B cell (primary cell): ENCODE results near the gene DNAAF8. TPM values are rescaled to one million over a fixed set of nuclear protein-coding genes. Genes with fewer than 3 reads are reported as not detected.

Source experiments
- ATAC-seq: fragments of 200-7000 bp; cut with Tn5 transposase; one replicate; pipeline ENCODE4 v1.10.0; 2021; ENCODE audit warnings: low read depth, mild to moderate bottlenecking, moderate number of reproducible peaks, moderate library complexity
- CTCF ChIA-PET: fragments of 350-600 bp; sonication (Branson Sonifier 250); formaldehyde crosslinking; loops from one replicate; lab custom pipeline; 2021; ENCODE audit warnings: antibody characterized with exemption, inconsistent platforms; lab: Charles Lee
- POLR2A ChIA-PET: fragments of 350-600 bp; sonication (Branson Sonifier 250); formaldehyde crosslinking; loops from one replicate; lab custom pipeline; 2021; ENCODE audit warnings: antibody characterized with exemption; lab: Charles Lee
- DNase-seq: peaks from one replicate; pipeline ENCODE4 v3.0.0; 2013
- H2AFZ ChIP-seq: 2 replicates; pipeline ENCODE4 v1.6.1; 2012; ENCODE audit warnings: mild to moderate bottlenecking, low read depth, low read length; ENCODE audit not compliant: insufficient read depth, poor library complexity, severe bottlenecking
- H3K27ac ChIP-seq, 2 donors: 1 replicate in 1 of 2; 2 replicates in 1 of 2; pipeline ENCODE4 v1.5.1; 2012 to 2013; ENCODE audit warnings: low read length in 2 of 2, mild to moderate bottlenecking in 2 of 2, moderate library complexity in 1 of 2
- H3K27me3 ChIP-seq, 4 experiments: fragments of 200-600 bp in 1 of 4; sonication (generic) in 1 of 4; replicated peaks in 1 of 4; 1 replicate in 2 of 4; 2 replicates in 2 of 4; pipeline versions ENCODE4 v1.6.1 to v1.7.0; 2013 to 2016; ENCODE audit warnings: low read length in 3 of 4, mild to moderate bottlenecking in 2 of 4, mixed read lengths in 1 of 4, moderate library complexity in 1 of 4; ENCODE audit not compliant: insufficient read depth in 4 of 4, control insufficient read depth in 3 of 4; ENCODE audit errors: control extremely low read depth in 1 of 4
- H3K36me3 ChIP-seq, 2 experiments: replicated peaks in 1 of 2; 1 replicate in 1 of 2; 2 replicates in 1 of 2; pipeline versions ENCODE4 v1.6.1 to v1.7.1; 2013; ENCODE audit warnings: low read length in 1 of 2; ENCODE audit not compliant: insufficient read depth in 2 of 2, control insufficient read depth in 1 of 2; ENCODE audit errors: control extremely low read depth in 1 of 2, extremely low read depth in 1 of 2
- H3K4me1 ChIP-seq, 2 donors: fragments of 200-600 bp in 1 of 2; sonication (generic) in 1 of 2; 1 replicate in 1 of 2; 2 replicates in 1 of 2; pipeline versions ENCODE4 v1.5.1 to v1.6.1; 2013 to 2017; ENCODE audit warnings: low read length in 2 of 2; ENCODE audit not compliant: control insufficient read depth in 2 of 2, insufficient read depth in 2 of 2
- H3K4me2 ChIP-seq: replicated peaks from 2 replicates; pipeline ENCODE3; 2012; ENCODE audit warnings: mild to moderate bottlenecking, low read depth, low read length; ENCODE audit not compliant: poor library complexity, severe bottlenecking
- H3K4me3 ChIP-seq, 5 experiments: fragments of 200-600 bp in 1 of 5; sonication (generic) in 1 of 5; 1 replicate in 3 of 5; 2 replicates in 2 of 5; pipeline versions ENCODE4 v1.5.1 to v1.7.0; 2011 to 2016; ENCODE audit warnings: low read length in 4 of 5, mild to moderate bottlenecking in 4 of 5, low read depth in 2 of 5, control low read depth in 1 of 5, moderate library complexity in 1 of 5; ENCODE audit not compliant: insufficient read depth in 1 of 5; ENCODE audit errors: control extremely low read depth in 1 of 5, extremely low read depth in 1 of 5
- H3K79me2 ChIP-seq: fragments of 200-600 bp; sonication (generic); one replicate; pipeline ENCODE4 v1.6.0; 2016; ENCODE audit warnings: low read length; ENCODE audit not compliant: control insufficient read depth, insufficient read depth
- H3K9ac ChIP-seq: fragments of 200-600 bp; sonication (generic); 2 replicates; pipeline ENCODE4 v1.6.1; 2017; ENCODE audit warnings: mild to moderate bottlenecking, low read length, moderate library complexity
- H3K9me3 ChIP-seq, 3 donors: one replicate each; pipeline versions ENCODE4 v1.6.1 to v1.7.1; 2013; ENCODE audit warnings: low read length in 2 of 3; ENCODE audit not compliant: control insufficient read depth in 2 of 3, insufficient read depth in 1 of 3; ENCODE audit errors: control extremely low read depth in 1 of 3
- H4K20me1 ChIP-seq: 2 replicates; pipeline ENCODE4 v1.6.0; 2012; ENCODE audit warnings: mild to moderate bottlenecking, low read length; ENCODE audit not compliant: insufficient read depth, control insufficient read depth, poor library complexity, severe bottlenecking
- H3K27ac Mint-ChIP-seq: one replicate; pipeline ENCODE4 v1.8.0; 2021; ENCODE audit warnings: mixed read lengths
- H3K27me3 Mint-ChIP-seq: one replicate; pipeline ENCODE4 v1.8.0; 2021; ENCODE audit warnings: mixed read lengths
- H3K4me1 Mint-ChIP-seq: one replicate; pipeline ENCODE4 v1.8.0; 2021; ENCODE audit warnings: mixed read lengths
- H3K4me3 Mint-ChIP-seq: one replicate; pipeline ENCODE4 v1.8.0; 2021; ENCODE audit warnings: mixed read lengths
- H3K9me3 Mint-ChIP-seq: one replicate; pipeline ENCODE4 v1.8.0; 2022; ENCODE audit warnings: mixed read lengths; ENCODE audit not compliant: insufficient read depth
- EZH2 ChIP-seq: IDR thresholded peaks from 2 replicates; pipeline ENCODE4 v1.6.1; 2012; ENCODE audit warnings: borderline replicate concordance, low read depth, mild to moderate bottlenecking, moderate library complexity, low read length; ENCODE audit not compliant: insufficient read depth, poor library complexity, severe bottlenecking
- WGBS: methylation state at CpG from one replicate; pipeline ENCODE4 v1.1.5; 2013; ENCODE audit warnings: missing lambda C conversion rate; ENCODE audit not compliant: insufficient coverage; 5-methylcytosine and 5-hydroxymethylcytosine counted together
- intact Hi-C: fragments of 100-400 bp; cut with micrococcal nuclease; formaldehyde crosslinking; loops from one replicate; pipeline ENCODE4 v1.10.0; 2022
- polyA plus RNA-seq: library from polyadenylated mRNA; depleted of rRNA; stranded (reverse); fragments of >200 nt; gene quantifications from 2 replicates; pipeline ENCODE4 v1.2.3, GENCODE V29; 2012
- total RNA-seq, 2 donors: library from RNA; stranded (reverse); fragments of 120-200 nt in 1 of 2; gene quantifications; 1 replicate in 1 of 2; 2 replicates in 1 of 2; pipeline versions ENCODE4 v1.2.3 to v1.2.4, GENCODE V29; 2013 to 2022
- TF ChIP-seq, protein P1 (sequence below): fragments of 200-600 bp; IDR thresholded peaks from one replicate; pipeline ENCODE4 v1.8.0; 2022; ENCODE audit warnings: antibody characterized with exemption, mild to moderate bottlenecking

Gene DNAAF8
- total and polyA plus RNA-seq, 2 donors (not counting 1 experiment from before 2014, with no cell fraction given), result 0.09 to 0.44 TPM

- no peak overlapping the region for H3K27ac ChIP-seq
- DNase-seq, result no peak
- no peaks in the 10 kb centered on the region for H3K9me3 ChIP-seq
- intact Hi-C loops, result no loop called here
- TF ChIP-seq EZH2, result no peak
- TF ChIP-seq, protein P1, sequence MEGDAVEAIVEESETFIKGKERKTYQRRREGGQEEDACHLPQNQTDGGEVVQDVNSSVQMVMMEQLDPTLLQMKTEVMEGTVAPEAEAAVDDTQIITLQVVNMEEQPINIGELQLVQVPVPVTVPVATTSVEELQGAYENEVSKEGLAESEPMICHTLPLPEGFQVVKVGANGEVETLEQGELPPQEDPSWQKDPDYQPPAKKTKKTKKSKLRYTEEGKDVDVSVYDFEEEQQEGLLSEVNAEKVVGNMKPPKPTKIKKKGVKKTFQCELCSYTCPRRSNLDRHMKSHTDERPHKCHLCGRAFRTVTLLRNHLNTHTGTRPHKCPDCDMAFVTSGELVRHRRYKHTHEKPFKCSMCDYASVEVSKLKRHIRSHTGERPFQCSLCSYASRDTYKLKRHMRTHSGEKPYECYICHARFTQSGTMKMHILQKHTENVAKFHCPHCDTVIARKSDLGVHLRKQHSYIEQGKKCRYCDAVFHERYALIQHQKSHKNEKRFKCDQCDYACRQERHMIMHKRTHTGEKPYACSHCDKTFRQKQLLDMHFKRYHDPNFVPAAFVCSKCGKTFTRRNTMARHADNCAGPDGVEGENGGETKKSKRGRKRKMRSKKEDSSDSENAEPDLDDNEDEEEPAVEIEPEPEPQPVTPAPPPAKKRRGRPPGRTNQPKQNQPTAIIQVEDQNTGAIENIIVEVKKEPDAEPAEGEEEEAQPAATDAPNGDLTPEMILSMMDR, result no peak
- POLR2A ChIA-PET, result no interaction called here
- H3K4me3 ChIP-seq, result no peak overlapping the region
- H3K4me2 ChIP-seq, result no peak overlapping the region
- H3K36me3 ChIP-seq, result peaks cover 0 to 19% of the 10 kb centered on the region in 2 experiments
- Mint-ChIP-seq H3K27ac (no peak overlapping the region), H3K27me3 (no peaks in the 10 kb centered on the region), H3K4me3 (no peak overlapping the region), H3K4me1 (peaks cover 11% of the 10 kb centered on the region), H3K9me3 (no peaks in the 10 kb centered on the region)
- 94% methylated on average over 21 of the region's 21 CpGs for WGBS
- CTCF ChIA-PET, result no interaction called here
- peaks cover 10% of the 10 kb centered on the region for H3K79me2 ChIP-seq
- peaks cover 10 to 13% of the 10 kb centered on the region in 2 donors for H3K4me1 ChIP-seq
- H3K27me3 ChIP-seq, result no peaks in the 10 kb centered on the region
- no peak overlapping the region for H2AFZ ChIP-seq
- no peak overlapping the region for H3K9ac ChIP-seq
- no peak for ATAC-seq
- H4K20me1 ChIP-seq, result peaks cover 5% of the 10 kb centered on the region
These were observed 45.2 kb upstream of the DNAAF8 start for GRCh38 chr16:4689091-4689671.

DNA sequence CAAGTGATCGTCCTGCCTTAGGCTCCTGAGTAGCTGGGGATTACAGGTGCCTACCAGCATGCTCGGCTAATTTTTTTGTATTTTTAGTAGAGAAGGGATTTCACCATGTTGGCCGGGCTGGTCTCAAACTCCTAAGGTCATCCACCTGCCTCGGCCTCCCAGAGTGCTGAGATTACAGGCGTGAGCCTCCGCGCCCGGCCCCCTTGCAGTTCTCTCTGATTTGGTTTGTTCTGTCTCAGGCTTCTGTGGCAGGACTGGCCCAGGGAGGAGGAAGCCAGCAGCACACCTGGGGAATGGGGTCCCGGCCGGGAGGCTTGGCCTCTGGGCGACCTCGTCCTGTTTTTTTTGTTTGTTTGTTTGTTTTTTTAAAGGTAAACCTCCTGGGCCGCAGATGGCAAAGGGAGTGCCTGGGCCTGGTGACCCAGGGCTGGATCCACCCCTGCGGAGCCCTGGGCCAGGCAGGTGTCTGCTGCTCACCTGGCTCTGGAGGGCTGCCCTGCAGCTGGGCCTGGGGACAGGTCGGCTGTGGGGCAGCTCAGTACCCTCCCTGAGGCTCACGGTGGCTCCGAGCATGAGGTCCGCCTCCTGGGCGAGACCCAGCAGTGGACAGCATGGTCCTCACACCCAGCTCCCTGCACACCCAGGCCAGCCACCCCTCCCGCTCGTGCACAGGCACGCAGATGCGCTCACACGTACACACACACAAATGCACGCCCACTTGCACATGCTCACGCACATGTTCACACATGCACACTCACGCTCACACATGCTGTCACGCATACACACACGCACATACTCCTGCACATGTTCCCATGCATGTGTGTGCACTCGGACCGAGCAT is 44.3 kb upstream of the DNAAF8 start:
- POLR2A ChIA-PET, result no interaction called here

More for the DNA sequence above, 44.3 kb upstream of the DNAAF8 start:
- H3K27ac Mint-ChIP-seq, result peak overlapping the region; percentile 26
- H3K4me1 ChIP-seq, result peaks cover 15 to 19% of the 10 kb centered on the region in 2 donors
- no peak overlapping the region for H3K9ac ChIP-seq
- CTCF ChIA-PET, result no interaction called here
- H3K27ac ChIP-seq, result no peak overlapping the region
- H3K36me3 ChIP-seq, result peaks cover 0 to 14% of the 10 kb centered on the region in 2 experiments
- H3K9me3 ChIP-seq, result no peaks in the 10 kb centered on the region
- no peak for TF ChIP-seq EZH2
- TF ChIP-seq, protein P1, result no peak
- intact Hi-C loops, result loop anchor here (5.0 kb wide), 2 partner anchors 383 to 418 kb away; partner anchors contain the start of gene TFAP4
- 90% methylated on average over 29 of the region's 31 CpGs for WGBS
- no peak overlapping the region for H3K4me3 Mint-ChIP-seq
- peaks cover 16% of the 10 kb centered on the region for H3K79me2 ChIP-seq
- H3K9me3 Mint-ChIP-seq, result no peaks in the 10 kb centered on the region
- DNase-seq (no peak), ATAC-seq (no peak)
- no peaks in the 10 kb centered on the region for H3K27me3 ChIP-seq
- H3K27me3 Mint-ChIP-seq, result no peaks in the 10 kb centered on the region
- H2AFZ ChIP-seq, result no peak overlapping the region
- H3K4me1 Mint-ChIP-seq, result peaks cover 17% of the 10 kb centered on the region
- no peak overlapping the region for H3K4me2 ChIP-seq
- peaks cover 13% of the 10 kb centered on the region for H4K20me1 ChIP-seq
- H3K4me3 ChIP-seq, result no peak overlapping the region
